ENCODE results near the gene CAD.

GRCh38 chr2:27280826-27281225, 63.7 kb downstream of the CAD start:
- no peak for TF ChIP-seq CTCF (IDR thresholded peaks at IDR 0.05; ENCODE audit: low read depth, low read length, poor library complexity, severe bottlenecking)
- no peak for TF ChIP-seq EZH2phosphoT487 (IDR thresholded peaks at IDR 0.05; ENCODE audit: borderline replicate concordance, low read length)
